Measurements from ENCODE around the gene ATP6AP2.

- TF ChIP-seq CTCF (conservative IDR thresholded peaks at IDR 0.05; ENCODE audit: low read depth in 2 of 2) (no peak), REST (IDR thresholded peaks at IDR 0.05; ENCODE audit: unreplicated experiment) (no peak), EZH2 (IDR thresholded peaks at IDR 0.05; ENCODE audit: low read depth, unreplicated experiment) (no peak), EZH2phosphoT487 (IDR thresholded peaks at IDR 0.05; ENCODE audit: unreplicated experiment) (no peak), POLR2AphosphoS5 (IDR thresholded peaks at IDR 0.05; ENCODE audit: low read depth) (no peak), CREB1 (CRISPR knock-in tag; IDR thresholded peaks at IDR 0.05; ENCODE audit: low read depth) (no peak), JUNB (IDR thresholded peaks at IDR 0.05; ENCODE audit: unreplicated experiment) (no peak), STAT1 (IDR thresholded peaks at IDR 0.05; ENCODE audit: unreplicated experiment) (no peak), ZNF462 (CRISPR knock-in tag; IDR thresholded peaks at IDR 0.05) (no peak), ZNF114 (CRISPR knock-in tag; IDR thresholded peaks at IDR 0.05) (no peak), ETS1 (IDR thresholded peaks at IDR 0.05) (no peak), NANOG (IDR thresholded peaks at IDR 0.05; ENCODE audit: borderline replicate concordance) (no peak)
These were observed 51.4 kb downstream of the ATP6AP2 start for GRCh38 chrX:40632199-40632598.
